Gastrocnemius medialis (tissue), 4 donors: ENCODE measurements around the gene ACOD1. TPM values are rescaled to one million over a fixed set of nuclear protein-coding genes. Genes with fewer than 3 reads are reported as not detected.

Source experiments
- ATAC-seq, 2 donors: fragments of 150-250 bp; one replicate each; pipeline ENCODE4 v1.9.1; 2016
- DNase-seq, 2 donors: peaks; one replicate each; pipeline ENCODE4 v3.0.0-alpha.2; 2019
- H3K27ac ChIP-seq, 4 donors: fragments of 200-600 bp; sonication (generic); 1 replicate in 1 of 4; 2 replicates in 3 of 4; pipeline ENCODE4 v1.5.1; 2016 to 2018; ENCODE audit warnings: mild to moderate bottlenecking in 2 of 4, moderate library complexity in 1 of 4
- H3K27me3 ChIP-seq, 3 donors: fragments of 200-600 bp; sonication (generic) in 2 of 3; 1 replicate in 1 of 3; 2 replicates in 2 of 3; pipeline versions ENCODE4 v1.5.1 to v1.6.0; 2016 to 2019; ENCODE audit warnings: mild to moderate bottlenecking in 1 of 3, moderate library complexity in 1 of 3
- H3K36me3 ChIP-seq, 2 donors: fragments of 200-600 bp; sonication (generic) in 1 of 2; one replicate each; pipeline ENCODE4 v1.5.1; 2017 to 2018
- H3K4me1 ChIP-seq, 2 donors: fragments of 200-600 bp; sonication (generic) in 1 of 2; one replicate each; pipeline ENCODE4 v1.5.1; 2016 to 2017; ENCODE audit warnings: mild to moderate bottlenecking in 2 of 2
- H3K4me3 ChIP-seq, 4 donors: fragments of 200-600 bp; sonication (generic) in 3 of 4; 1 replicate in 1 of 4; 2 replicates in 3 of 4; pipeline ENCODE4 v1.5.1; 2016 to 2019; ENCODE audit warnings: mild to moderate bottlenecking in 2 of 4
- H3K9me3 ChIP-seq, 3 donors: fragments of 200-600 bp; sonication (generic) in 2 of 3; 1 replicate in 1 of 3; 2 replicates in 2 of 3; pipeline ENCODE4 v1.5.1; 2016 to 2019
- POLR2A ChIP-seq, 2 donors: fragments of 450-650 bp; IDR thresholded peaks; one replicate each; pipeline ENCODE4 v1.6.1; 2017; ENCODE audit warnings: antibody characterized with exemption in 2 of 2, mild to moderate bottlenecking in 2 of 2, moderate library complexity in 2 of 2
- in situ Hi-C, 4 donors: fragments of 200-750 bp; cut with MboI; loops; one replicate each; pipeline versions ENCODE4 v1.15.0 to v1.8.0; 2017; ENCODE audit warnings: low sequenced_read_pairs in 4 of 4
- intact Hi-C: fragments of 100-400 bp; cut with DNase I; formaldehyde crosslinking; loops from one replicate; pipeline ENCODE4 v1.15.1; 2023; ENCODE audit warnings: low total_unique reads
- total RNA-seq, 4 donors: library from RNA; depleted of rRNA; stranded (reverse); fragments of >200 nt; gene quantifications; one replicate each; pipeline versions ENCODE4 v1.1.0 to v1.2.3, GENCODE V29; 2016
- TF ChIP-seq, protein P1 (sequence below), 5 experiments: fragments of 450-650 bp in 3 of 5; fragments of 200-600 bp in 2 of 5; sonication (generic) in 2 of 5; IDR thresholded peaks in 4 of 5; conservative IDR thresholded peaks in 1 of 5; 1 replicate in 4 of 5; 2 replicates in 1 of 5; pipeline ENCODE4 v1.5.1; 2016 to 2019; ENCODE audit warnings: antibody characterized with exemption in 5 of 5, mild to moderate bottlenecking in 3 of 5, moderate library complexity in 3 of 5

Gene ACOD1
- total RNA-seq, 4 donors from 2014 or later = not detected

DNA sequence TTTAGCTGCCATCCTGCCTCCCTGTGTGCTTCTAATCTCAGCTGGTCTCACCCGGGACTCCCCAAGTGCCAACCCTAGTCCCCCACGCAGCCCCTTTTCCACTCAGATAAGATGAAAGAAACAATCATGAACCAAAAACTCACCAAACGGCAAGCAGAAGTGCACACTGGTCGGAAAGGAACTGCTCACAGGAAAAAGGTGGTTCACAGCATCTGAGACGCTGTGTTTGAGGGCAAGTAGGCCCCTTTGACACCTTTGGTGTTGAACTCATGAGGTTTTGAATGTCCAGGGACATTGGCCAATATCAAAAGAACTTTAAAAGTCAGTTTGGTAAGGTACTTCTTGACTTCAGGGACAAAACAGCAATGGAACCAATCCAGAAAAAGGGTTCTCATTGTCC is 20.4 kb upstream of the ACOD1 start:
- no peaks in the 10 kb centered on the region for H3K27me3 ChIP-seq
- H3K4me3 ChIP-seq = no peak overlapping the region
- in situ Hi-C loops (no loop called here), intact Hi-C loops (no loop called here)
- ATAC-seq (no peak), DNase-seq (no peak)
- no peak for TF ChIP-seq POLR2A (IDR thresholded peaks at IDR 0.05)
- TF ChIP-seq, protein P1, sequence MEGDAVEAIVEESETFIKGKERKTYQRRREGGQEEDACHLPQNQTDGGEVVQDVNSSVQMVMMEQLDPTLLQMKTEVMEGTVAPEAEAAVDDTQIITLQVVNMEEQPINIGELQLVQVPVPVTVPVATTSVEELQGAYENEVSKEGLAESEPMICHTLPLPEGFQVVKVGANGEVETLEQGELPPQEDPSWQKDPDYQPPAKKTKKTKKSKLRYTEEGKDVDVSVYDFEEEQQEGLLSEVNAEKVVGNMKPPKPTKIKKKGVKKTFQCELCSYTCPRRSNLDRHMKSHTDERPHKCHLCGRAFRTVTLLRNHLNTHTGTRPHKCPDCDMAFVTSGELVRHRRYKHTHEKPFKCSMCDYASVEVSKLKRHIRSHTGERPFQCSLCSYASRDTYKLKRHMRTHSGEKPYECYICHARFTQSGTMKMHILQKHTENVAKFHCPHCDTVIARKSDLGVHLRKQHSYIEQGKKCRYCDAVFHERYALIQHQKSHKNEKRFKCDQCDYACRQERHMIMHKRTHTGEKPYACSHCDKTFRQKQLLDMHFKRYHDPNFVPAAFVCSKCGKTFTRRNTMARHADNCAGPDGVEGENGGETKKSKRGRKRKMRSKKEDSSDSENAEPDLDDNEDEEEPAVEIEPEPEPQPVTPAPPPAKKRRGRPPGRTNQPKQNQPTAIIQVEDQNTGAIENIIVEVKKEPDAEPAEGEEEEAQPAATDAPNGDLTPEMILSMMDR (IDR thresholded peaks at IDR 0.05 in 4 of 5, conservative IDR thresholded peaks at IDR 0.05 in 1 of 5) = no peak
- no peak overlapping the region for H3K27ac ChIP-seq
- H3K9me3 ChIP-seq = no peaks in the 10 kb centered on the region
- no peaks in the 10 kb centered on the region for H3K4me1 ChIP-seq
- no peaks in the 10 kb centered on the region for H3K36me3 ChIP-seq

DNA sequence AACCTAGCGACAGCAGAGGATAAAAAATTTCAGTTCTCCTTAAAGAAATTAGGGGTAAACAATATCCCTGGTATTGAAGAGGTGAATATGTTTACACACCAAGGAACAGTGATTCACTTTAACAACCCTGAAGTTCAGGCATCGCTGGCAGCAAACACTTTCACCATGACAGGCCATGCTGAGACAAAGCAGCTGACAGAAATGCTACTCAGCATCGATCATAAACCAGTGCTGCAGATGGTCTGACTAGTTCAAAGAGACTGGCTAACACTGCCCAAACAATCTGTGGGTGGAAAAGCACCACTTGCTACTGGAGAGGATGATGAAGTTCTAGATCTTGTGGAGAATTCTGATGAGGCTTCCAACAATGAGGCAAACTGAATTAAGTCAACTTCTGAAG is 19.9 kb upstream of the ACOD1 start:
- Histone ChIP-seq H3K27ac (no peak overlapping the region), H3K9me3 (no peaks in the 10 kb centered on the region), H3K27me3 (no peaks in the 10 kb centered on the region), H3K36me3 (no peaks in the 10 kb centered on the region), H3K4me3 (no peak overlapping the region), H3K4me1 (no peaks in the 10 kb centered on the region)
- no peak for ATAC-seq
- intact Hi-C loops = no loop called here
- no peak for DNase-seq
- TF ChIP-seq, protein P1 (IDR thresholded peaks at IDR 0.05 in 4 of 5, conservative IDR thresholded peaks at IDR 0.05 in 1 of 5) = no peak
- TF ChIP-seq POLR2A (IDR thresholded peaks at IDR 0.05) = no peak
- in situ Hi-C loops = no loop called here

DNA sequence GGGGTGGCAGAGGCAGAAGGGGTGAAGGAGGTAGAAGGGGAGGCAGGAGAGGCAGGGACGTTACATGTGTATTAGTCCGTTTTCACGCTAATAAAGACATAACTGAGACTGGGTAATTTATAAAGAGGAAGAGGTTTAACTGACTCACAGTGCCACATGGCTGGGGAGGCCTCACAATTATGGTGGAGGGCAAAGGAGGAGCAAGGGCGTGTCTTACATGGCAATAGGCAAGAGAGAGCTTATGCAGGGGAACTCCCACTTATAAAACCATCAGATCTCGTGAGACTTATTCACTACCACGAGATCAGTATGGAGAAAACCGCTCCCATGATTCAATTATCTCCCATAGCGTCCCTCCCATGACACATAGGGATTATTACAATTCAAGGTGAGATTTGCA is 19.0 kb upstream of the ACOD1 start:
- in situ Hi-C loops = no loop called here
- ATAC-seq (no peak), DNase-seq (no peak)
- H3K27ac ChIP-seq = no peak overlapping the region
- no peaks in the 10 kb centered on the region for H3K27me3 ChIP-seq
- H3K36me3 ChIP-seq = no peaks in the 10 kb centered on the region
- no peaks in the 10 kb centered on the region for H3K9me3 ChIP-seq
- no peak overlapping the region for H3K4me3 ChIP-seq
- TF ChIP-seq POLR2A (IDR thresholded peaks at IDR 0.05) = no peak
- TF ChIP-seq, protein P1 (IDR thresholded peaks at IDR 0.05 in 4 of 5, conservative IDR thresholded peaks at IDR 0.05 in 1 of 5) = no peak
- H3K4me1 ChIP-seq = no peaks in the 10 kb centered on the region
- intact Hi-C loops = no loop called here

DNA sequence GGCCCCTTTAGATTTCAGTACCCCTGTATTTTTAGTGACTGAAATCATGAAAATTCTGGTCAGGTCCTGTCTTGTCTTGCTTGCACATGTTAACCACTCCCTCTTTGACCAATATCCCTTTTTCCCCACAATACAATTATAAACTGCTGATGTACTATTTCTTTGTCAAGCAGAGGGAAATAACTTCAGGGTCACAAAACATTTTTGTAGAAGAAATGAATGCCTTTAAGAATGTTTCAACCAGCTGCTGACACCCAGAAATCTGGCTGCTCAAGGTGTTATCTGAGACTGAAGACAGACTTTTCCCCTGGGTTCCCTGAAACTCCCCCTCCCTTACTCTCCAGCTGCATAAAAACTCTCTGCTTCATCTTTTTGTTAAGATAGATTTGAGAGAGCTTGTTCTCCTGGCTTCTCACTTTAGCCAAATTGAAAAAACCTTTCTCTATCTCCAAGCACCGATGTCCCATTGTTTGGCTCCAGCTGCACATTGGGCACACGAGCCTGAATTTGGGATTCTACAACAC is 18.4 kb upstream of the ACOD1 start:
- in situ Hi-C loops = no loop called here
- Histone ChIP-seq H3K9me3 (no peaks in the 10 kb centered on the region), H3K27me3 (no peaks in the 10 kb centered on the region), H3K4me3 (no peak overlapping the region), H3K27ac (no peak overlapping the region), H3K36me3 (no peaks in the 10 kb centered on the region), H3K4me1 (no peaks in the 10 kb centered on the region)
- ATAC-seq (no peak), DNase-seq (no peak)
- intact Hi-C loops = no loop called here
- TF ChIP-seq, protein P1 (IDR thresholded peaks at IDR 0.05 in 4 of 5, conservative IDR thresholded peaks at IDR 0.05 in 1 of 5) = no peak
- TF ChIP-seq POLR2A (IDR thresholded peaks at IDR 0.05) = no peak

DNA sequence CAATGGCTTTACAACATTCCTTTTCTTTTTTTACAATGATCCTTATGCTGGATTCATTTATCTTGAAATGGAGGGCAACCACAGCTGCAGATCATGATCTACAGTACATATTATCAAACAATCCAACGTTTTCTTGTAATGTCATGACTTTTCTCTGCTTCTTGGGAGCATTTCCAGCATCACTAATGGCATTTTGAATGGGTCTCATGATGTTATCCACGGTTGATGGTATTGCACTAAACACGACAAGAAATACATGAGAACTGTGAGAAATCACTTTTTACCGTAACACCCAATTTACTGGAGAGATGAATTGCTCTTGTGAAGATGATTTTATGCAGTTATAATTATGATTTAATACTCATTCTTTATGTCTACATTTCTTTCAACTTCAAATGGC is 16.2 kb upstream of the ACOD1 start:
- in situ Hi-C loops (no loop called here), intact Hi-C loops (no loop called here)
- Histone ChIP-seq H3K4me1 (no peaks in the 10 kb centered on the region), H3K36me3 (no peaks in the 10 kb centered on the region), H3K27me3 (no peaks in the 10 kb centered on the region), H3K4me3 (no peak overlapping the region), H3K9me3 (no peaks in the 10 kb centered on the region), H3K27ac (no peak overlapping the region)
- no peak for ATAC-seq
- no peak for TF ChIP-seq POLR2A (IDR thresholded peaks at IDR 0.05)
- TF ChIP-seq, protein P1 (IDR thresholded peaks at IDR 0.05 in 4 of 5, conservative IDR thresholded peaks at IDR 0.05 in 1 of 5) = no peak
- no peak for DNase-seq
